NCI-H1417 (cell line): ENCODE data around the gene RAD51B.
A peak's percentile ranks its signal among the peaks of the same experiment; 100 is the strongest.
"Not testable (repeated sequence)": the region's sequence is repeated elsewhere in the genome, so short reads cannot be mapped to it uniquely, and the experiment has no call there.

ENCODE experiments used
- DNase-seq, 3 experiments: peaks; one replicate each; lab custom pipeline; 2025; lab: John Stamatoyannopoulos, UW

Gene RAD51B

GRCh38 chr14:67949771-67950170 lies 130.2 kb downstream of the RAD51B start:
- DNase-seq: no peak

- no peak for DNase-seq
Measured at GRCh38 chr14:67950386-67950785, 130.8 kb downstream of the RAD51B start.

GRCh38 chr14:67951529-67952135 lies 132.1 kb downstream of the RAD51B start:
- no peak for DNase-seq

- DNase-seq: no peak
Measured at GRCh38 chr14:67952381-67952780, 132.8 kb downstream of the RAD51B start.

GRCh38 chr14:67952786-67953185 lies 133.2 kb downstream of the RAD51B start:
- DNase-seq: no peak

- no peak for DNase-seq
Measured at GRCh38 chr14:67955261-67955660, 135.7 kb downstream of the RAD51B start.

- peak in 1 of 3 experiments; percentile 10 for DNase-seq
Measured at GRCh38 chr14:67957946-67958345, 138.4 kb downstream of the RAD51B start.

- DNase-seq: no peak
Measured at GRCh38 chr14:67961676-67962075, 142.1 kb downstream of the RAD51B start.

- DNase-seq: no peak
Measured at GRCh38 chr14:67962215-67962644, 142.7 kb downstream of the RAD51B start.

- no peak for DNase-seq
Measured at GRCh38 chr14:67963545-67963944, 144.0 kb downstream of the RAD51B start.

- peak in 1 of 3 experiments; percentile 62 for DNase-seq
Measured at GRCh38 chr14:67963960-67964812, 144.6 kb downstream of the RAD51B start.

GRCh38 chr14:67965696-67966095 lies 146.1 kb downstream of the RAD51B start:
- no peak for DNase-seq

- no peak for DNase-seq
Measured at GRCh38 chr14:67967206-67967605, 147.6 kb downstream of the RAD51B start.

GRCh38 chr14:67967970-67968369 lies 148.4 kb downstream of the RAD51B start:
- DNase-seq: not testable (repeated sequence)

GRCh38 chr14:67970923-67971322 lies 151.3 kb downstream of the RAD51B start:
- peak in 1 of 3 experiments; percentile 45 for DNase-seq

- peak; percentile 31 to 92 (median 72) for DNase-seq
Measured at GRCh38 chr14:67971627-67972625, 152.3 kb downstream of the RAD51B start.

- peak in 1 of 3 experiments; percentile 33 for DNase-seq
Measured at GRCh38 chr14:67973436-67973835, 153.9 kb downstream of the RAD51B start.

- no peak for DNase-seq
Measured at GRCh38 chr14:67975470-67975869, 155.9 kb downstream of the RAD51B start.

- no peak for DNase-seq
Measured at GRCh38 chr14:67977434-67978034, 158.0 kb downstream of the RAD51B start.

GRCh38 chr14:67978749-67979148 lies 159.2 kb downstream of the RAD51B start:
- DNase-seq: no peak
